Coronary artery (tissue), 2 donors: ENCODE data around the gene NUAK2.

Experiments
- DNase-seq: peaks from one replicate; pipeline ENCODE4 v3.0.0-alpha.2; 2017; ENCODE audit warnings: low spot score
- H3K27ac ChIP-seq, 2 donors: fragments of 200-600 bp; sonication (generic); one replicate each; pipeline ENCODE4 v1.5.1; 2016 to 2019
- H3K4me3 ChIP-seq: fragments of 200-600 bp; sonication (generic); 2 replicates; pipeline ENCODE4 v1.5.1; 2016; ENCODE audit warnings: mild to moderate bottlenecking, moderate library complexity
- TF ChIP-seq, protein P1 (sequence below): fragments of 200-600 bp; sonication (generic); IDR thresholded peaks from one replicate; pipeline ENCODE4 v1.5.1; 2019; ENCODE audit warnings: antibody characterized with exemption

The NUAK2 gene

DNA sequence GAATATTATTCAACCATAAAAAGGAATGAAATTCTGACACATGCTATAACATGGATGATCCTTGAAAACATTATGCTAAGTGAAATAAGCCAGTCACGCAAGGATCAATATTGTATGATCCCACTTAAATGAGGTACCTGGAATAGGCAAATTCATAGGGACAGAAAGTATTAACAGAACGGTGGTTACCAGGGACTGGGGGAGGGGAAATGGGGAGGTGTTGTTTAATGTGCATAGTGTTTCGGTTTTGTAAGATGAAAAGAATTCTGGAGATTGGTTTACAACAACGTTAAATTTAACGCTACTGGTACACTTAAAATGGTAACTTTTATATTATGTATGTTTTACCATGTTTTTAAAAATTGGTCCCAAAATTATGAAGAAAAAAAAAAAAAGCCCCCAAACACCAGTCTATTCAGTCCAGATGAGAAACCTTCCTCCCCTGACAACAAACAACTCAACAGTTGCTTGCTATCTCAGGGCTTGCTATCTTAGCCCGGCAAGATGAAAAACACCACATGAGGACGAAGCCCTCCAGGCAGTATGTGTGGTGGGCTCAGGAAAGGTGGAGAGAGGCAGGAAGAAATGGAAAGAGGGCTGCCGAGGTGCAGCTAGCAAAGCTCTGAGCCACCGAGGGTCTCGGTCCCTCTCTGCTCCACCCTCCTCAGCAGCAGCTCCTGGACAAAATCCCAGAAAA, 8.5 kb downstream of the NUAK2 start:
- Histone ChIP-seq H3K27ac (peak overlapping the region in 1 of 2 donors; percentile 55), H3K4me3 (no peak overlapping the region)
- TF ChIP-seq, protein P1, sequence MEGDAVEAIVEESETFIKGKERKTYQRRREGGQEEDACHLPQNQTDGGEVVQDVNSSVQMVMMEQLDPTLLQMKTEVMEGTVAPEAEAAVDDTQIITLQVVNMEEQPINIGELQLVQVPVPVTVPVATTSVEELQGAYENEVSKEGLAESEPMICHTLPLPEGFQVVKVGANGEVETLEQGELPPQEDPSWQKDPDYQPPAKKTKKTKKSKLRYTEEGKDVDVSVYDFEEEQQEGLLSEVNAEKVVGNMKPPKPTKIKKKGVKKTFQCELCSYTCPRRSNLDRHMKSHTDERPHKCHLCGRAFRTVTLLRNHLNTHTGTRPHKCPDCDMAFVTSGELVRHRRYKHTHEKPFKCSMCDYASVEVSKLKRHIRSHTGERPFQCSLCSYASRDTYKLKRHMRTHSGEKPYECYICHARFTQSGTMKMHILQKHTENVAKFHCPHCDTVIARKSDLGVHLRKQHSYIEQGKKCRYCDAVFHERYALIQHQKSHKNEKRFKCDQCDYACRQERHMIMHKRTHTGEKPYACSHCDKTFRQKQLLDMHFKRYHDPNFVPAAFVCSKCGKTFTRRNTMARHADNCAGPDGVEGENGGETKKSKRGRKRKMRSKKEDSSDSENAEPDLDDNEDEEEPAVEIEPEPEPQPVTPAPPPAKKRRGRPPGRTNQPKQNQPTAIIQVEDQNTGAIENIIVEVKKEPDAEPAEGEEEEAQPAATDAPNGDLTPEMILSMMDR, result no peak
- no peak for DNase-seq

DNA sequence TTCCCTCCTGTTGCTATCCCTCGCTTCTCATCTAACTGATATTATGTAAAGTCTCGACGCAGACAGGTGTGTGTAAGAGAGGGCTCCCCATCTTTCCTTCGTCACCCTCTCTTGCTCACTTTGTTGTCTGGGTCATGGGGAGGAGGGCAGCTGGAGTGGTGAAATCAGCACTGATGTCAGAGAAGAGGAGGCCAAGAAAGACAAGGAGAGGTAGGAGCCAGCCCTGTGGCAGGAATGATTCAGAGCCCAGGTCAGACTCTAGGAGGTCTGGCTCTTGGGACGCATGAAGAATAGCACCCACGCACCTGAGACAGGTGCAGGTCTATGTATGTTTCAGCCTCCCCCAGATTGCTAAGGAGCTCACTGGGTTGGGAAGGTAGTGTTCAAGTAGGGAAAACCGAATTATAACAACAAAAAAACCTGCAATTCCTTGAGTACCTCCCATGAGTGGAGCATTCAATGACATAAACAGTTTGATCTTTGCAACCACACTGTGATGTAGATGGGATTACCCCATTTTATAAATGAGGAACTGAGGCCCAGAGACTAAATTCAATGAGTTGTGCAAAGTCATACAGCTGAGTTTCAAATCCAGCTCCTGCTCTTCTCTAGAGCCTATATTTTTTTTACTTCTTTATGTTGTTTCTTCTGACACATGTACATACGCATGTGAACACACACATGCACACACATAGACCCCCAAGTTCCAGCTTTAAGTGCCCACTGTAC, 10.4 kb downstream of the NUAK2 start:
- H3K4me3 ChIP-seq, result no peak overlapping the region
- TF ChIP-seq, protein P1, result no peak
- no peak for DNase-seq
- peak overlapping the region in 1 of 2 donors; percentile 7 for H3K27ac ChIP-seq

DNA sequence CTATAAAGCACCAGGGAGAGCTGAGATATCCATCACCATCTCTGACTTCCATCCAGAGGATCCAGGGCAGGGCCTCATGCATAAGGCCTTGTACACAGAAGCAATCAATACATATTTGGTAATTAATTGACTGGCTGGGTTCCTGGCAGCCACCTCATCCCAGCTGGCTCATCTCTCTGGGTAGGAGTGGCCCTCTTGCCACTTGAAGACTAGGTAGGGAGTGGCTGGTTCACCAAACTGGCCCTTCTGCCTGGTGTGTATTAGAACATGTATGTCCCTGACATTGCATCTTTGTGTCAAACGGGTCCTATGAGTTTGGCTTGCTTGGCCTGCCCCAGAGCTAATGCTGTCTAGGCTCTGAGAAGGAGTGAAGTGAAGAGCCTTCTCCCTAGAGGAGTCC, 11.8 kb downstream of the NUAK2 start:
- H3K4me3 ChIP-seq, result no peak overlapping the region
- no peak overlapping the region for H3K27ac ChIP-seq
- TF ChIP-seq, protein P1, result no peak
- no peak for DNase-seq

DNA sequence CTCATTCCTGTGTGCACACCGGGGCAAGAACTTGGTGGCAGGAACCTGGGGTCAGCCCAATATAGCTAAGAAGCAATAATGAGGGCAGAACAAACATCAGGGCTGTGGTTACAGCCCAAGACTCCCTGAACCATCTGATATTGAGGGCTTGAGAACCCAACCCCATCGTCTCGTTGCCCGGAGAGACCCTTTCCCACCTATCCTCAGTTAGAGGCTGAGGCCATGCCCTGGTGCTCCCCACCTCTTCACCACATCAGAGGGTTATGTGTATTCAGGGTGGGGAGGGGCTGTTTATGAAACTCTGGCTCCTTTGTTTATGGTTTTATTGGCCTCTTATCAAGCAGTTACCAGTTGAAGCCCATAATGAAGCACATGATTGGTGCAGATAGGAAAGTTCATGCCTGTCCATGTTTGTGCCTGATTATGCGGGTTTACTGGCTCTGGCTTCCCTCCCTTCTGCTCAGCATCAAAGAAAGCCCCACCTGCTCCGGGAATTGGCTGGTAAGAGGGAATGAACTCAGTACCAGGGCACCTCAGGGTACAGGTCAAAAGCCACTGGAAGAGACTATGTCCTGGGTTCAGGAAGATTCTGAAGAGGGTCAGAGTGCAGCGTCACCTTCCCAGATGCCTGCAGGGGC, 14.5 kb downstream of the NUAK2 start:
- H3K4me3 ChIP-seq, result no peak overlapping the region
- H3K27ac ChIP-seq, result no peak overlapping the region
- no peak for DNase-seq
- TF ChIP-seq, protein P1, result no peak

DNA sequence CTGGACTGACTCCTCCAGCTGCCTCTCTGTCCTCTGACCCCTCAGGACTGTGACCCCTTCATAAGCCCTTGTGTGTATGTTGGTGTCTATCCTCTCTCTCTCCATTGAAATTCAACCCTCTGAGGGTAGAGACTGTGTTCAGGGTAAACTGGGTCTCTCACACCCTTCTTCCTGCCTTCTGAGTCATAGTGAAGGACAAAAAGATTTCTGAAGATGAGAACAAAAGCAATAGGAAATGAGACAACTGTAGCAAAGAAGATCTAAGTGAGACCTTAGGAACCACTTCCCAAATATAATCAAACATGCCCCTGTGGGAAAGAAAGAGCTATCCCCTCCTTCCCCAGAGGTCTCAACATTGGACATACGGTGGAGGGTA, 16.9 kb downstream of the NUAK2 start:
- TF ChIP-seq, protein P1, result no peak
- Histone ChIP-seq H3K4me3 (no peak overlapping the region), H3K27ac (no peak overlapping the region)
- no peak for DNase-seq

DNA sequence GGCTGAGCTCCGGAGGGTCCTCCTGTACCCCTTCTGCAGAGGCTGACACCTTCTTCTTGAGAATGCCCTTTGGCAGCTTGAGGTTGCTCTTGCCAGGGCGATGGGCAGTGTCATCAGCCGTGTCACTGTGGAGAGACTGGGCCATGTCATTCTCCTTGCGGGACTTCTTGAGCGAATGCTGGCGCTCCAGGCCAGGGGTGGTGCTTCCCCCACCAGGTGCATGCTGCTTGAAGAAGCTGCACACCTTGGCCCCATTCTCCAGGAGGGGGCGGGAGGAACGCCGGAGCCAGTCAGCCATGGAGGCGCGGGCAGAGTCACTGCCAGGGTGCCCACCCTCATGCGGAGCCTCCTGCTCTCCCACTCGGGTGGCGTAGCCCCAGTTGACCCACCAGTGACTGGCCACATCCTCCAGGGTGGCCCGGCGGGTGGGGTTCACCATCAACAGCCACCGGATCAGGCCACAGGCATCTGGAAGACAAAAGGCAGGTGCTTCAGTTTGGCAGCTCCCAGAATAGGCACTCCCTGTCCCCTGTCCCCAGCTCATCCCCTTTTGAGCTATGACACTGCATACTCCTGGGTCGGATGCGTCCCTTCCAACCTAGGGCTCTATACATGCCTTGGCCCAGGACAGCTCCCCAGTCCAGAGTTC, 17.4 kb downstream of the NUAK2 start:
- no peak overlapping the region for H3K27ac ChIP-seq
- H3K4me3 ChIP-seq, result no peak overlapping the region
- DNase-seq, result no peak
- TF ChIP-seq, protein P1, result no peak
